Mesothelial cell of epicardium (in vitro differentiated cells): Measurements from ENCODE around the gene GRB10. TPM values are rescaled to one million over a fixed set of nuclear protein-coding genes. Genes with fewer than 3 reads are reported as not detected.

Experiments used
- DNase-seq, 2 experiments: peaks; one replicate each; pipeline ENCODE4 v3.0.0; 2021; ENCODE audit warnings: low spot score in 2 of 2; ENCODE audit not compliant: unreplicated experiment in 2 of 2
- H3K27ac Mint-ChIP-seq: 2 replicates; pipeline ENCODE4 v1.8.0; 2021; ENCODE audit warnings: mixed read lengths
- H3K27me3 Mint-ChIP-seq: 2 replicates; pipeline ENCODE4 v1.8.0; 2021; ENCODE audit warnings: low read depth, mixed read lengths
- H3K36me3 Mint-ChIP-seq: 2 replicates; pipeline ENCODE4 v1.8.0; 2021; ENCODE audit warnings: mixed read lengths
- H3K4me1 Mint-ChIP-seq: 2 replicates; pipeline ENCODE4 v1.8.0; 2021; ENCODE audit warnings: mixed read lengths
- H3K4me3 Mint-ChIP-seq: 2 replicates; pipeline ENCODE4 v1.8.0; 2021; ENCODE audit warnings: mild to moderate bottlenecking, moderate library complexity, mixed read lengths
- H3K9me3 Mint-ChIP-seq: 2 replicates; pipeline ENCODE4 v1.8.0; 2021; ENCODE audit warnings: mixed read lengths
- total RNA-seq: library from RNA; stranded (reverse); gene quantifications from 3 replicates; pipeline ENCODE4 v1.2.1, GENCODE V29; 2021
- TF ChIP-seq, protein P1 (sequence below): fragments of 200-600 bp; sonication (generic); IDR thresholded peaks from one replicate; pipeline ENCODE4 v1.5.0; 2021; ENCODE audit warnings: antibody characterized with exemption; ENCODE audit not compliant: unreplicated experiment

Gene GRB10
- total RNA-seq, 1 donor from 2014 or later = 59.2 TPM

DNA sequence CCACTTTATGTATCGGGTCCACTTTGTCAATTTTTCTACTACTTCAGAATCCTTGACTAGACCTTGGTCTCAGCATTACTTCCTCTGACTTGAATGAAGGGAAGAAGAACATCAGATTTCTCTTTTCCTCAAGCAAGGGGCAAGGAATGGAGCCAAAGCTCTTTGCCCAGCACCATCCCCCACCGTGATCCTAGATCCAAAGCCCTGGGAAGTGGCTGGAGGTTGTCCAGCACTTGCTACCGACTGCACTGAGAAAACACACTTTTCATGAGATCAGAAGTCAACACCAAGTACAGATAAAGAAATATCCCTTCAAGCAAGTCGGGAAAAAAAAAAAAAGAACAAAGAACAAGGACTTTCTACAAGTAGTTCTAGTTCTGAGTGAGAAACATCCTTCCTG is 115.4 kb downstream of the GRB10 start:
- H3K9me3 Mint-ChIP-seq = no peaks in the 10 kb centered on the region
- H3K4me3 Mint-ChIP-seq = no peak overlapping the region
- H3K36me3 Mint-ChIP-seq = peaks cover 28% of the 10 kb centered on the region
- no peaks in the 10 kb centered on the region for H3K27me3 Mint-ChIP-seq
- DNase-seq = no peak
- no peak overlapping the region for H3K27ac Mint-ChIP-seq
- TF ChIP-seq, protein P1, sequence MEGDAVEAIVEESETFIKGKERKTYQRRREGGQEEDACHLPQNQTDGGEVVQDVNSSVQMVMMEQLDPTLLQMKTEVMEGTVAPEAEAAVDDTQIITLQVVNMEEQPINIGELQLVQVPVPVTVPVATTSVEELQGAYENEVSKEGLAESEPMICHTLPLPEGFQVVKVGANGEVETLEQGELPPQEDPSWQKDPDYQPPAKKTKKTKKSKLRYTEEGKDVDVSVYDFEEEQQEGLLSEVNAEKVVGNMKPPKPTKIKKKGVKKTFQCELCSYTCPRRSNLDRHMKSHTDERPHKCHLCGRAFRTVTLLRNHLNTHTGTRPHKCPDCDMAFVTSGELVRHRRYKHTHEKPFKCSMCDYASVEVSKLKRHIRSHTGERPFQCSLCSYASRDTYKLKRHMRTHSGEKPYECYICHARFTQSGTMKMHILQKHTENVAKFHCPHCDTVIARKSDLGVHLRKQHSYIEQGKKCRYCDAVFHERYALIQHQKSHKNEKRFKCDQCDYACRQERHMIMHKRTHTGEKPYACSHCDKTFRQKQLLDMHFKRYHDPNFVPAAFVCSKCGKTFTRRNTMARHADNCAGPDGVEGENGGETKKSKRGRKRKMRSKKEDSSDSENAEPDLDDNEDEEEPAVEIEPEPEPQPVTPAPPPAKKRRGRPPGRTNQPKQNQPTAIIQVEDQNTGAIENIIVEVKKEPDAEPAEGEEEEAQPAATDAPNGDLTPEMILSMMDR = no peak
- peaks cover 15% of the 10 kb centered on the region for H3K4me1 Mint-ChIP-seq

DNA sequence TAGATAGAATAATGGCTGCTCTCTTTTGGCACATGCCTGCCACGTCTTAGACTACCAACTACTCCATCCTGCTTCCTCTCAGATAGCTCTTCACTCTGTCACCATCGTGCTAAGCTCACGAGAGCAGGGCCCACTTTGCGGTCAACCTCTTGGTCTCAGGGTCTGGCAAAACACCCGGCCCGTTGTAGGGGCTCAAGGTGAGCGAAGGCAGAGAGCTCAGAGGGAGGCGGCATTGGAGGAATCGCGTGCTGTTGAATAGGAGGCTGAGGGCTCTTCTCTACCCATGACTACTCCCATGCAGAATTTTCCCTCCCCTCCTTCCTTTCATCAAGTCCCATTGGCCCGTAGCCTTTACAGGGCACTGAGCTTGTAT is 116.6 kb downstream of the GRB10 start:
- Mint-ChIP-seq H3K27ac (no peak overlapping the region), H3K36me3 (peaks cover 25% of the 10 kb centered on the region), H3K4me3 (no peak overlapping the region), H3K4me1 (peaks cover 13% of the 10 kb centered on the region), H3K9me3 (no peaks in the 10 kb centered on the region), H3K27me3 (no peaks in the 10 kb centered on the region)
- TF ChIP-seq, protein P1 = no peak
- DNase-seq = no peak

DNA sequence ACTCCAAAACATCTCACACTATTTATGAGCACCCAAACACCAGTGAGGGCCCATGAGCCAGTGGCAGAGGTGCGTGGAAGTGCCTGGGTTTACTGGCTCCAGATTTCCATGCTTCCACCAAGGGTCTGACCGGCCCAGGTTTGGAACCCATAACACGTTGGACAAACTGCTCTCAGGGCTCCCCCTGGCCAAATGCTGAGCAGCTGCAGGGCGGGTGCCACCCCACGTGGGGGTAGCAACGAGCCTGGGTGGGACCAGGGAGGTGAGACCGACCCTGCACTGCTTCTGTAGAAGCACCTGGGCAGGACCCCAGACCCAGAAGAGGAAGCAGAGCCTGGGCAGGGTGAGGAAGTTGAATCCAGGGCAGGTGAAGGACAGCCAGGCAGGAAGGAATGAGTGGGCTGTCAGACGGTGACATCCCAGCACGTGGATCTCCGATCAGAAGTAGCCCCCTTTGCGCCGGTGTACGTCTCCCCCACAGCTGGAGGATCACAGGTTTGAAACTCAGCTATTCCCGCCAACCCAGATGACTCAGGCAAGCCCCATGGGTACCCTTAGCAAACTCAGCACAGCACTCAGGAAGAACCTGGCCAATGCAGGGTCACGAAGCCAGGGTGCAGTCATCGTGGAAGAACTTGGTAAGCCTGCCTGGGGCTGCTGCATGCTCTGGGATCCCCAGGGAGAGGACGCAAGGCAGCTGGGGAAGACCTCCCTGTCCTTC is 117.1 kb downstream of the GRB10 start:
- Mint-ChIP-seq H3K4me3 (no peak overlapping the region), H3K9me3 (no peaks in the 10 kb centered on the region), H3K4me1 (peaks cover 7% of the 10 kb centered on the region), H3K36me3 (peaks cover 25% of the 10 kb centered on the region), H3K27ac (no peak overlapping the region), H3K27me3 (no peaks in the 10 kb centered on the region)
- DNase-seq = no peak
- TF ChIP-seq, protein P1 = no peak

DNA sequence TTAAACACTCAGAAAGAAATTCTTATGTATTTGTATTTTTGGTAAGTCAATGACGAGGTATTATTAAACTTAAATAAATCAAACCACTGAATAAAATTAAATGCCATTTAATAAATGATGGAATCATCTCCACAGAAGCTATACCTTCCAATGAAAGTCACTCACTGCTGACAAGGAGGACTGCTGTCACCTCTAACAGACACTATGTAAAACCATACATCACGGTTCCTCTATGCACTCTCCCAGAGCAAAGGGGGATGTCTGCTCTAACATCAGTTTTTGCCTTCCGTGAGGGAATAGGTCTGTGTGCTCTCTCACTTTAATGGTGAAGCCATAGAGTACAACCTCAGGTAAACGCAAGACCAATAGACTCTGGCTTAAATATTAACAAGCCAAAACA is 117.8 kb downstream of the GRB10 start:
- H3K36me3 Mint-ChIP-seq = peaks cover 19% of the 10 kb centered on the region
- H3K9me3 Mint-ChIP-seq = no peaks in the 10 kb centered on the region
- H3K4me3 Mint-ChIP-seq = no peak overlapping the region
- H3K4me1 Mint-ChIP-seq = peaks cover 7% of the 10 kb centered on the region
- H3K27ac Mint-ChIP-seq = no peak overlapping the region
- no peak for DNase-seq
- no peaks in the 10 kb centered on the region for H3K27me3 Mint-ChIP-seq
- TF ChIP-seq, protein P1 = no peak

DNA sequence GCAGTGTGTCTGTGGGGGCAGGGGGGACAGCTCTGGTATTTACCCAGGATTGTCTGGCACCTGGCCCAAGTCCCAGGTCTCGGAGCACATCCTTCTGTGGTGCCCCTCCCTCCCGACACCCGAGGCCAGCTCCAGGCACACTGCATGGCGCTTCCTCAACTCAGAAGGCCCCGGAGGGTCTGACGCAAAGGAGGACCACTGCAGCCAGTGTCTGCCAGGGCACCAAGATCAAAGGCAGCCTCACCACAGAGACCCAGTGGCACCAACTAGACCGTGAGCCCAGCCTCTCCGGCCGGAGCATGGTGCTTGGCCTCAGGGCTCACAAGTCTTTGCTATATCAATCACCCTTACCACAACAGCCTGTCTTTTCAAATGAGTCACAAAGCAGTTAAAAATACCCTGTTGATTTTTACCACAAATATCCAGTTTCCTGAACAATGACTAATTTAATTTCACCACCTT is 118.2 kb downstream of the GRB10 start:
- Mint-ChIP-seq H3K27me3 (no peaks in the 10 kb centered on the region), H3K9me3 (no peaks in the 10 kb centered on the region), H3K4me1 (peaks cover 7% of the 10 kb centered on the region), H3K36me3 (peaks cover 16% of the 10 kb centered on the region), H3K27ac (no peak overlapping the region), H3K4me3 (no peak overlapping the region)
- no peak for DNase-seq
- TF ChIP-seq, protein P1 = no peak
